Sigmoid colon (tissue), 7 donors: Measurements from ENCODE around the gene LPAR2. TPM values are rescaled to one million over a fixed set of nuclear protein-coding genes. Genes with fewer than 3 reads are reported as not detected.
"Not testable (repeated sequence)": the region's sequence is repeated elsewhere in the genome, so short reads cannot be mapped to it uniquely, and the experiment has no call there.

ENCODE experiments used
- DNase-seq: peaks from one replicate; pipeline ENCODE4 v3.0.0-alpha.2; 2019
- H3K27ac ChIP-seq, 4 donors: fragments of 200-600 bp; sonication (generic); one replicate each; pipeline ENCODE4 v1.5.1; 2016 to 2019; ENCODE audit warnings: mild to moderate bottlenecking in 1 of 4
- H3K27me3 ChIP-seq, 3 donors: fragments of 200-600 bp; sonication (generic); one replicate each; pipeline ENCODE4 v1.5.1; 2019; ENCODE audit warnings: mild to moderate bottlenecking in 1 of 3
- H3K36me3 ChIP-seq, 4 donors: fragments of 200-600 bp; sonication (generic); one replicate each; pipeline ENCODE4 v1.5.1; 2016 to 2019
- H3K4me1 ChIP-seq, 4 donors: fragments of 200-600 bp; sonication (generic); one replicate each; pipeline ENCODE4 v1.5.1; 2017 to 2019
- H3K4me3 ChIP-seq, 4 donors: fragments of 200-600 bp; sonication (generic); one replicate each; pipeline ENCODE4 v1.5.1; 2017 to 2019; ENCODE audit warnings: mild to moderate bottlenecking in 2 of 4, moderate library complexity in 1 of 4
- H3K9me3 ChIP-seq, 4 donors: fragments of 200-600 bp in 3 of 4; sonication (generic) in 3 of 4; one replicate each; pipeline versions ENCODE4 v1.5.1 to v1.6.1; 2013 to 2019
- EP300 ChIP-seq, 4 donors: sonication (generic); formaldehyde crosslinking; IDR thresholded peaks; one replicate each; pipeline ENCODE4 v1.6.1; 2017; ENCODE audit warnings: antibody characterized with exemption in 4 of 4
- POLR2A ChIP-seq, 2 donors: fragments of 450-650 bp; IDR thresholded peaks; one replicate each; pipeline ENCODE4 v1.6.1; 2016; ENCODE audit warnings: antibody characterized with exemption in 2 of 2, mild to moderate bottlenecking in 2 of 2, moderate library complexity in 2 of 2
- POLR2AphosphoS5 ChIP-seq, 4 donors: sonication (generic); formaldehyde crosslinking; IDR thresholded peaks; one replicate each; pipeline ENCODE4 v1.6.1; 2017; ENCODE audit warnings: antibody characterized with exemption in 4 of 4
- WGBS, 2 donors: extraction: QIAGEN DNeasy Blood & Tissue Kit; methylation state at CpG; one replicate each; pipeline ENCODE4 v1.1.7; 2013; 5-methylcytosine and 5-hydroxymethylcytosine counted together
- intact Hi-C: fragments of 100-400 bp; cut with DNase I; formaldehyde crosslinking; loops from one replicate; pipeline ENCODE4 v1.15.1; 2023
- polyA plus RNA-seq, 3 donors: library from polyadenylated mRNA; stranded (reverse); fragments of 200-250 nt; gene quantifications; one replicate each; pipeline ENCODE4 v1.2.3, GENCODE V29; 2013
- total RNA-seq, 4 donors: library from RNA; depleted of rRNA; stranded (reverse); fragments of >200 nt; gene quantifications; one replicate each; pipeline ENCODE4 v1.1.0, GENCODE V29; 2016
- TF ChIP-seq, protein P1 (sequence below), 4 experiments: fragments of 450-650 bp in 3 of 4; fragments of 200-600 bp in 1 of 4; IDR thresholded peaks; one replicate each; pipeline ENCODE4 v1.5.1; 2016 to 2019; ENCODE audit warnings: antibody characterized with exemption in 4 of 4, mild to moderate bottlenecking in 3 of 4, moderate library complexity in 2 of 4
- donor health status: healthy with polysubstance abuse.
- donor health status: Bipolar disorder and iron deficiency.
- donor health status: healthy.

The LPAR2 gene
- total and polyA plus RNA-seq, 7 donors = 0.33 to 19.9 (median 3.6) TPM

DNA sequence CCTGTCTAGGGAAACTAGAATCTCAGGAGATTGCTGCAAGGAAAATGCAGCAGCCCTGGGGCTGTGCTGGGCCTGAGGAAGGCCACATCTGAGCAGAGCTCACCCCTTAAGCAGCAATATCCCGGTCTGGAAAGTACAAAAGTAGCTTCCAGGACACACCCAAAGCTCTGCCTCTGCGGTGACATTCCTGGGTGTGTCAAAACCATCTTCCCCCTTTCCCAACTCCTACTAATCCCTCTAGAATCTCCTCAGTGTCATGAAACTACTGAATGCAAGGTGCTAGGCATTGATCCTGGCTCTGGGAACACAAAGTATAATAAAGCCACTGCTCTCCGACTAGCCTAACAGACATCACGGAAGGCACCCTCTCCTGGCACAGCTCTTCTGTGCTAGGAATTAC, 14.5 kb downstream of the LPAR2 start:
- Histone ChIP-seq H3K27ac (no peak overlapping the region), H3K4me1 (peaks cover 0 to 5% (median 0%) of the 10 kb centered on the region in 4 donors), H3K4me3 (no peak overlapping the region), H3K36me3 (no peaks in the 10 kb centered on the region), H3K9me3 (no peaks in the 10 kb centered on the region), H3K27me3 (peaks cover 8 to 56% (median 30%) of the 10 kb centered on the region in 3 donors)
- 32 to 71% methylated on average over 4 of the region's 4 CpGs for WGBS, 2 donors
- TF ChIP-seq EP300 (IDR thresholded peaks at IDR 0.05) = no peak
- TF ChIP-seq, protein P1, sequence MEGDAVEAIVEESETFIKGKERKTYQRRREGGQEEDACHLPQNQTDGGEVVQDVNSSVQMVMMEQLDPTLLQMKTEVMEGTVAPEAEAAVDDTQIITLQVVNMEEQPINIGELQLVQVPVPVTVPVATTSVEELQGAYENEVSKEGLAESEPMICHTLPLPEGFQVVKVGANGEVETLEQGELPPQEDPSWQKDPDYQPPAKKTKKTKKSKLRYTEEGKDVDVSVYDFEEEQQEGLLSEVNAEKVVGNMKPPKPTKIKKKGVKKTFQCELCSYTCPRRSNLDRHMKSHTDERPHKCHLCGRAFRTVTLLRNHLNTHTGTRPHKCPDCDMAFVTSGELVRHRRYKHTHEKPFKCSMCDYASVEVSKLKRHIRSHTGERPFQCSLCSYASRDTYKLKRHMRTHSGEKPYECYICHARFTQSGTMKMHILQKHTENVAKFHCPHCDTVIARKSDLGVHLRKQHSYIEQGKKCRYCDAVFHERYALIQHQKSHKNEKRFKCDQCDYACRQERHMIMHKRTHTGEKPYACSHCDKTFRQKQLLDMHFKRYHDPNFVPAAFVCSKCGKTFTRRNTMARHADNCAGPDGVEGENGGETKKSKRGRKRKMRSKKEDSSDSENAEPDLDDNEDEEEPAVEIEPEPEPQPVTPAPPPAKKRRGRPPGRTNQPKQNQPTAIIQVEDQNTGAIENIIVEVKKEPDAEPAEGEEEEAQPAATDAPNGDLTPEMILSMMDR (IDR thresholded peaks at IDR 0.05) = no peak
- no peak for TF ChIP-seq POLR2AphosphoS5 (IDR thresholded peaks at IDR 0.05)
- TF ChIP-seq POLR2A (IDR thresholded peaks at IDR 0.05) = no peak
- intact Hi-C loops = no loop called here
- DNase-seq = no peak

DNA sequence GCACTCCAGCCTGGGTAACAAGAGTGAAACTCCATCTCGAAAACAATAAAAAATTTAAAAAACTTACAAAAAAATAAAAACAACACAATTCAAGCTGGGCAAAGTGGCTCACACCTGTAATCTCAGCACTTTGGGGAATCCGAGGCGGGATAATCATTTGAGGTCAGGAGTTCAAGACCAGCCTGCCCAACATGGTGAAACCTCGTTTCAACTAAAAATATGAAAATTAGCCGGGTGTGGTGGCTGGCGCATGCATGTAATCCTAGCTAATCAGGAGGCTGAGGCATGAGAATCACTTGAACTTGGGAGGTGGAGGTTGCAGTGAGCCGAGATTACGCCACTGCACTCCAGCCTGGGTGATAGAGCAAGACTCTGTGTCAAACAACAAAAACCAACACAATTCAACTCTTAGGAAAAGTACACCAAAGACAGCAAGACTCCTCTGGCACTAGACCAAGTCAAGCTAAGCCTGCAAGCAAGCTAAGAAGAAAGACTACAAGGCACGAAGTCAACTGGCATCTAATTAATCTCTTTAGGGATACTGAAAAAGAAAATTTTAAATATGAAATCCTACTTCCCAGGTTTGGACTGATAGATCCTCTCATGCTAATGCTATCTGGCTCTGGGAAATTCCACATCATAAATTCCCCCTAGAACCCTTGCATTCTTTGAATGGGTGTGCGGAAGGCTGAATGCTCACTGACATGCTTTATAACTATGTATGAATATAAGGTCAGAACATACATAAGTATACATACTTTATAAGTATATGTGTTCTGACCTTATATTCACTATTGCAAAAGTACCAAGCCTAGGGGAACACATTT, 17.4 kb downstream of the LPAR2 start:
- H3K36me3 ChIP-seq = no peaks in the 10 kb centered on the region
- H3K4me3 ChIP-seq = no peak overlapping the region
- WGBS, 2 donors = 90 to 92% methylated on average over 10 of the region's 10 CpGs
- no peak overlapping the region for H3K27ac ChIP-seq
- peaks cover 0 to 27% (median 5%) of the 10 kb centered on the region in 3 donors for H3K27me3 ChIP-seq
- H3K4me1 ChIP-seq = no peaks in the 10 kb centered on the region
- H3K9me3 ChIP-seq = no peaks in the 10 kb centered on the region
- no peak for DNase-seq
- intact Hi-C loops = no loop called here
- TF ChIP-seq POLR2AphosphoS5 (IDR thresholded peaks at IDR 0.05) (no peak), EP300 (IDR thresholded peaks at IDR 0.05) (no peak), POLR2A (IDR thresholded peaks at IDR 0.05) (no peak)
- TF ChIP-seq, protein P1 (IDR thresholded peaks at IDR 0.05) = no peak

DNA sequence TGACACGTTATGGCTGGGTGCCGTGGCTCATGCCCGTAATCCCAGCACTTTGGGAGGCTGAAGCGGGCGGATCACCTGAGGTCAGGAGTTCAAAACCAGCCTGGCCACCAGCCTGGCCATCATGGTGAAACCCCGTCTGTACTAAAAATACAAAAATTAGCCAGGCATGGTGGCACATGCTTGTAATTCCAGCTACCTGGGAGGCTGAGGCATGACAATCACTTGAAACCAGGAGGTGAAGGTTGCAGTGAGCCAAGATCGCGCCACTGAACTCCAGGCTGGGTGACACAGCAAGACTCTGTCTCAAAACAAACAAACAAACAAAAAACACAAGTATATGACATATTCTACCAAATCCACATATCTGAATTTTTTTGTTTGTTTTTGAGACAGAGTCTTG, 21.3 kb downstream of the LPAR2 start:
- WGBS, 2 donors = 72 to 92% methylated on average over 8 of the region's 8 CpGs
- H3K27ac ChIP-seq, H3K27me3 ChIP-seq, intact Hi-C loops, H3K9me3 ChIP-seq, H3K4me1 ChIP-seq, H3K36me3 ChIP-seq, H3K4me3 ChIP-seq, DNase-seq: not testable (repeated sequence)

DNA sequence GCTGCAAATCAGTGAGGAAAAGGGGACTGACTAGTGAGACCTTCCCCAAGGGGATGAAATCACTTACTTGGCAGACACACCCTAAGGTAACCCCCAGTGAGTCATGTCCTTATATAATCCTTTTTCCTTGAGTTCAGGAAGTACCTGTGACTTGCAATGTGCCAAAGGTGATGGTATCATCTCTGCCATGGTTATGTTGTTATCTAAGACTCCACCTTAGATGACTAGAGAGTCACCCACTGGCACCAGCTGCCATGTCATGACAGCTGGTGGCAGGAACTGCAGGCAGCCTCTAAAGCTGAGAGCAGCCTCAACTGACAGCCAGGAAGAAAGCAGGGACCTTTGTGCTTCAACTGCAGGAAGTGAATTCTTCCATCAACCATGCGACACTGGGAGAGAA, 22.0 kb downstream of the LPAR2 start:
- WGBS, 2 donors = 10 to 34% methylated on average over 1 of the region's 1 CpG
- Histone ChIP-seq H3K9me3 (no peaks in the 10 kb centered on the region), H3K27ac (no peak overlapping the region), H3K27me3 (no peaks in the 10 kb centered on the region), H3K4me3 (no peak overlapping the region), H3K4me1 (no peaks in the 10 kb centered on the region), H3K36me3 (no peaks in the 10 kb centered on the region)
- intact Hi-C loops = no loop called here
- TF ChIP-seq EP300 (IDR thresholded peaks at IDR 0.05) (no peak), POLR2AphosphoS5 (IDR thresholded peaks at IDR 0.05) (no peak), POLR2A (IDR thresholded peaks at IDR 0.05) (no peak)
- TF ChIP-seq, protein P1 (IDR thresholded peaks at IDR 0.05) = no peak
- DNase-seq = no peak

DNA sequence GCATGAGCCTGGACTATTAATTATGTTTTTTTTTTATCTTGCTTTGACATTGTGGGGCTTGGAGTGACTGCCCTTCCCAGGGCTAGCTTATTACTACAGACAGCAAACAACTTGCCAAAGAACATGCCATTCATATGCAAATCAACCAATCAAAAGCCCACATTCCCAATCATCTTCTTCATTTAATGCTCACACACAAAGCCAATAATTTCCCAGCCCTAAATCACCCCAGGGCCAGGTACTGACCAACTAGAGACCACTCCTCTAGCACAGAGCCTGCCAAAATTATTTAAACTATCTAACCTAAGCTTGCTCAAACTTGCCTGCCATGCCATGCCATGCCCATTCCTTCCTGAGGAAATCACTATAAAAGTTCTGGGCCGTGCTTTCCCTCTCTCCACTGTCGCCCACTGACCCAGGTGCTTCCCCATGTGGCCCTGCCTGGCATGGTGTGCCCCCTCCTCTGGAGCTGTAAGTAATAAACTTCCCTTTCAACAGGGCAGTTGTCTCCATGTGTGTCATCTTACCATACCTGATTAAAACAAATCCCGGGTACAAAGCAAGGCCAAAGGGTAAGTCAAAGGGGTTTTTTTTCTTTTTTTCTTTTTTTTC, 25.2 kb downstream of the LPAR2 start:
- Histone ChIP-seq H3K4me1 (no peaks in the 10 kb centered on the region), H3K4me3 (no peak overlapping the region), H3K9me3 (no peaks in the 10 kb centered on the region), H3K36me3 (no peaks in the 10 kb centered on the region), H3K27me3 (no peaks in the 10 kb centered on the region), H3K27ac (no peak overlapping the region)
- DNase-seq = no peak
- TF ChIP-seq, protein P1 (IDR thresholded peaks at IDR 0.05) = no peak
- no peak for TF ChIP-seq POLR2AphosphoS5 (IDR thresholded peaks at IDR 0.05)
- no peak for TF ChIP-seq EP300 (IDR thresholded peaks at IDR 0.05)
- no peak for TF ChIP-seq POLR2A (IDR thresholded peaks at IDR 0.05)
- WGBS, 2 donors = 49 to 60% methylated on average over 3 of the region's 3 CpGs
- intact Hi-C loops = no loop called here
